ENCODE data around the gene ELOVL2.
"Not testable (repeated sequence)": the region's sequence is repeated elsewhere in the genome, so short reads cannot be mapped to it uniquely, and the experiment has no call there.

The ELOVL2 gene, protein sequence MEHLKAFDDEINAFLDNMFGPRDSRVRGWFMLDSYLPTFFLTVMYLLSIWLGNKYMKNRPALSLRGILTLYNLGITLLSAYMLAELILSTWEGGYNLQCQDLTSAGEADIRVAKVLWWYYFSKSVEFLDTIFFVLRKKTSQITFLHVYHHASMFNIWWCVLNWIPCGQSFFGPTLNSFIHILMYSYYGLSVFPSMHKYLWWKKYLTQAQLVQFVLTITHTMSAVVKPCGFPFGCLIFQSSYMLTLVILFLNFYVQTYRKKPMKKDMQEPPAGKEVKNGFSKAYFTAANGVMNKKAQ

GRCh38 chr6:11043961-11044711 is at the start of gene ELOVL2:
ELOVL2 (minus strand) TSS chr6:11044305; CDS start chr6:11044230, 75 bp downstream.
- peak; percentile 45 to 68 for ATAC-seq

DNA sequence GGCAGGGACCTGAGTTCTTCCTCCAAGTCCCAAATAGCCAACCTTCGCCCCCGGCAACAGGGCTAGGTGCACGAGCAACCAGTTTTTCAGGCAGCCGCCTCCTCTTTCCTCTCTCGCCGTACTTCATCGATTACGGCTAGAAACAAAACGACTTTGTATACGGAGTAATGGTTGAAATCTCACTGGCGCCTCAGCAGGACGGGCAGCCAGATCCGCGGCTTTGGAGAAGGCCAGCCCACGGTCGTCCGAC is 49.2 kb upstream of the ELOVL2 start:
- ATAC-seq = peak; percentile 4 to 11

GRCh38 chr6:11092668-11093375 is 48.7 kb upstream of the ELOVL2 start:
- ATAC-seq = peak; percentile 4 to 9

DNA sequence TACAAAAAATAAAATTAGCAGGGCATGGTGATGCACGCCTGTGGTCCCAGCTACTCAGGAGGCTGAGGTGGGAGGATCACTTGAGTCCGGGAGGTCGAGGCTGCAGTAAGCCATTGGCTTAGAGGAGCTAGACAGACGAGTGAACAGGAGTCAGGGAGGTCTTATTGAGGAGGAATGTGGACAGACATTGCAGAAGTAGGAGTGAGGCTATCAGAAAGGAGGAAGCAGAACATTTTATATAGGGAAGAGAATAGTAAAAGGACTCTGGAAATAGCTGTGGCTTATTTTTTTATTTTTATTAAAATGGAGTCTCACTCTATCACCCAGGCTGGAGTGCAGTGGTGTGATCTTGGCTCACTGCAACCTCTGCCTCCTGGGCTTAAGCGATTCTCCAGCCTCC is 47.0 kb upstream of the ELOVL2 start:
- not testable (repeated sequence) for ATAC-seq

DNA sequence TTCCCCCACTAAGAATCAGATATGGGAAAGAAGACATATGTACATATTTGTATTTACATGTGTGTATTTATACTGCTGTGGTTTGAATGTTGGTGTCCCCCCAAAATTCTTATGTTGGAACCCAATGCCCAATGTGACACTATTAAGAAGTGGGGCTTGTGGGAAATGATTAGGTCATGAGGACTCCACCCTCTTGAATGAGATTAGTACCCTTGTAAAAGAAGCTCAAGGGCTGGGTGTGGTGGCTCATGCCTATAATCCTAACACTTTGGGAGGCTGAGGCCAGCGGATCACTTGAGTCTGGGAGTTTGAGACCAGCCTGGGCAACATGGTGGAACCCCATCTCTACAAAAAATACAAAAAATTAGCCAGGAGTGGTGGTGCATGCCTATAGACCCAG is 45.6 kb upstream of the ELOVL2 start:
- ATAC-seq = no peak

DNA sequence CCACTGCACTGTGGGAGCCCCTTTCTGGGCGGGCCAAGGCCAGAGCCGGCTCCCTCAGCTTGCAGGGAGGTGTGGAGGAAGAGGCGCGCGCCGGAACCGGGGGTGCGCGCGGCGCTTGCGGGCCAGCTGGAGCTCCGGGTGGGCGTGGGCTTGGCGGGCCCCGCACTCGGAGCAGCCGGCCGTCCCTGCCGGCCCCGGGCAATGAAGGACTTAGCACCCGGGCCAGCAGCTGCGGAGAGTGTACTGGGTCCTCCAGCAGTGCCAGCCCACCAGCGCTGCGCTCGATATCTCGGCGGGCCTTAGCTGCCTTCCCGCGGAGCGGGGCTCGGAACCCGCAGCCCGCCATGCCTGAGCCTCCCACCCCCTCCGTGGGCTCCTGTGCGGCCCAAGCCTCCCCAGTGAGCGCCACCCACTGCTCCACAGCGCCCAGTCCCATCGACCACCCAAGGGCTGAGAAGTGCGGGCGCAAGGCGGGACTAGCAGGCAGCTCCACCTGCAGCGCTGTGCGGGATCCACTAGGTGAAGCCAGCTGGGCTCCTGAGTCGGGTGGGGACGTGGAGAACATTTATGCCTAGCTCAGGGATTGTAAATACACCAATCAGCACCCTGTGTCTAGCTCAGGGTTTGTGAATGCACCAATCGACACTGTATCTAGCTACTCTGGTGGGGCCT is 43.2 kb upstream of the ELOVL2 start:
- not testable (repeated sequence) for ATAC-seq

DNA sequence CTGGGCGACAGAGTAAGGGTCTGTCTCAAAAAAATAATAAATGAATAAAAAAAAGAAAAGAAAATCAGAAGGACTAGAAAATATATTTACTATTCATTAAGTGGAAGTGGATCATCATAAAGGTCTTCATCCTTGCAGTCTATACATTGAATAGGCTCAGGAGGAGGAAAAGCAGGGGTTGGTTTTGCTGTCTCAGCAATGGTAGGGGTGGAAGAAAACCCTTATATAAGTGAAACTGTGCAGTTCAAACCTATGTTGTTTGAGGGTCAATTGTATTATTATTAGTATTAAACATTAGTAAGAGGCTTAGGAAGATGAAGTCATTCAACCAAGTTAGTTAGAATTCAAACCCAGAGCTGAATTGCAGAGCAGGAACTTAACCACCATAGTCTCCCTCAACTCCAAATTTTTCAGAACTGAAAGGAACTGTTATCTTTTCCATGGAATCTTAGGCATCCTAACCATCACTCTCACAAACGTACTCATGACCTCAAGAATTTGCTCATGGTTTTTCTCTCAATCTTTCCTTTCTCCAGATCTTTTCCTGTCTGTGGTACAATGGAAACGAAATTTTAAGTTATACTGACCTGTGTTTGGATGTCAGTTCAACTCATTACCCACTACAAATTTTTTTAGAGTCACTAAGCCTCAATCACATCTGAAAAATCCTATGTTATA is 41.8 kb upstream of the ELOVL2 start:
- no peak for ATAC-seq

- no peak for ATAC-seq
These were observed 39.9 kb upstream of the ELOVL2 start for GRCh38 chr6:11083956-11084355.

DNA sequence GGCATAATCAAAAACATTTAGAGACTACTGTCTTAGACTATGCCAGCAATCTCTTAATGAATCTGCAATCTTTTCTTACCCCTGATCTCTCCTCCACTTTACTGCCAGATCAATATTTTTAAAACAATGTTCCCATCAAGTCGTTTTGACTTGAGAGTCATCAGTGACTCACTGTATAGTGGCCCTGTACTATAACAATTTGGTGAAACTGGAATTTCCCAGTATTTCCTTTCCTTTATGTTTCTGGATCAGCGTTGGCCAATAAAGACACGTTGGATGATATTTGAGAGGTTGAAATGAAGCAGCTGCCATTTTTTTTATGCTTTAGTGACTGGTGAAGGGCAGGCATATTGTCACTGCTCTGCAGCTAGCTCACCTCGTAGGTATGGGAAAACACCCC is 39.4 kb upstream of the ELOVL2 start:
- ATAC-seq = no peak

GRCh38 chr6:11080296-11080695 is 36.2 kb upstream of the ELOVL2 start:
- no peak for ATAC-seq

DNA sequence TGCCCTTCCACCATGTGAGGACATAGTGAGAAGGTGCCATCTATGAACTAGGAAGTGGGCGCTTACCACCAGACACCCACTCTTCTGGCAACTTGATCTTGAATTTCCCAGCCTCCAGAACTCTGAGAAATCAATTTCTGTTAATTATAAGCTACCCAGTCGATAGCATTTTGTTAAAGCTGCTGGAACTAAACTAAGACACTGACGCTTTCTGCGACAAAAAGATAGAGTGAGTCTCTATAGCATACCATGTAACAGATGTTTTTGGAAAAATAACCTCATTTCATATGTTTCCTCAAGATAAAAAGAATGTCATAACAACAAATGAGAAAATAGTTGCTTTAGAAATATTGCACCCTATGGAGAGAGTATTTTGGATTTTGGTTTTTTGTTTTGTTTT is 34.2 kb upstream of the ELOVL2 start:
- no peak for ATAC-seq

DNA sequence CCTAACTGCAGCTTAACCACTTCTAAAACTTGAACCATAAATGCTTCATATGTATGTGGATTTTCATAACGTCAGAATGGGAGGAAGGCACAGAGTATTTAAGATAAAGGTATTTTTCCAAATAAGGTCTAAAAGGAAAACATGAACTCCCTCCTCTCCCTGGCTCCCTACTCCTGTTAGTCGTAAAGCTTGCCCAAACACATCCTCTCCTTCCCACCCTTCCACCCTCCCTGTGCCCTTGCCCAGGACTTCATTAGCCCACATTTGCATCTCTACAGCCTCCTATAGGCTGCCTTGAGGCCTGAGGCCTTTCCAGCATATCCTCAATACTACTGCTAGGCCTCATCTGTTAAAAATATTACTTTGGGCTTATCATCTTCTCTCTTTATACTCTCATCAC is 32.4 kb upstream of the ELOVL2 start:
- no peak for ATAC-seq

DNA sequence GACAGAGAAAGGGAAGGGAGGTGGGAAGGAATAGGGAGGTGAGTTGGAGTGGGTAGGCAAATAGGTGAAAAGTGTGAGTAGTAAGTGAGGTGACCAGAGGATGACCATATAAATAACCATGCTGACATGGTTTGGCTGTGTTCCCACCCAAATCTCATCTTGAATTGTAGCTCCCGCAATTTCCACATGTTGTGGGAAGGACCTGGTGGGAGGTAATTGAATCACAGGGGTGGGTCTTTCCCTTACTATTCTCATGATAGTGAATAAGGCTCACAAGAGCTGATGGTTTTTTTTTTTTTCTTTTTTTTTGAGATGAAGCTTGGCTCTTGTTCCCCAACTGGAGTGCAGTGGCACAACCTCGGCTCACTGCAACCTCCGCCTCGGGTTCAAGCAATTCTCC is 28.0 kb upstream of the ELOVL2 start:
- ATAC-seq = no peak

DNA sequence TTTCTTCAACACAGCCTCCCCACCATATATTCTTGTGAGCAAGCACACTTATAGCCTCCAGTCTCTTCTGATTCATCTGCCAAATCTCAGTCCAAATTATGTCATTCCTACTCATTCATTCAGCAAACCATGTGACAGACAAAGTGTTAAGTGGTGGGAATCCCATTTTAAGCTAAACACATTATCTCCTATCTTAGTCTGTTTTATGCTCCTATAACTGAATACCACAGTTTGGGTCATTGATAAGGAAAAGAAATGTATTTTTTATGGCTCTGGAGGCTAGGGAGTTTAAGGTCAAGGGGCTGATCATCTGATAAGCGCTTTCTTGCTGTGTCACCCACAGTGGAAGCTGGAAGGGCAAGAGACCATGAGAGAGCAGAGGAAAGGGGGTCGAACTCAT is 25.7 kb upstream of the ELOVL2 start:
- no peak for ATAC-seq

GRCh38 chr6:11067348-11067747 is 23.2 kb upstream of the ELOVL2 start:
- no peak for ATAC-seq

- ATAC-seq = no peak
These were observed 22.6 kb upstream of the ELOVL2 start for GRCh38 chr6:11066505-11067347.

- ATAC-seq = no peak
These were observed 21.5 kb upstream of the ELOVL2 start for GRCh38 chr6:11065436-11066202.

DNA sequence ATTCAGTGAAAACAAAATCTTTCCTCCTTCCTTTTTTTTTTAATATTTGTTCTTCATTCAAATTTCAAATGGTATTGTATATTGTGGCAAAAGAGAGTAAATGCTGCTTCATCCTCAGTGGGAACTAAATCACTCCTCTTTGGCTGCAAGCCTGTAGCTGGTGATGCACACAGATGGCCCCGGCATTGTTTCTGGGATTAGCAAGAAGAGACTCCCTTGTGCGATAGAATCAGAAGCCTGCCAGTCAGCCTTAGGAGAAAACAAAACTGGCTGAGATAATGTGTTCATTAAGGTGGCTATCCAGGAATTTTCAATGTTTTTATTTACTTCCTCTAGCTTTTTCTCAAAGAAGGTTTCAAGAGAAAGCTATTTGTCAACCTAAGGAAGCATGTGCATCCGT is 20.7 kb upstream of the ELOVL2 start:
- no peak for ATAC-seq

- no peak for ATAC-seq
These were observed 18.6 kb upstream of the ELOVL2 start for GRCh38 chr6:11062715-11063114.

DNA sequence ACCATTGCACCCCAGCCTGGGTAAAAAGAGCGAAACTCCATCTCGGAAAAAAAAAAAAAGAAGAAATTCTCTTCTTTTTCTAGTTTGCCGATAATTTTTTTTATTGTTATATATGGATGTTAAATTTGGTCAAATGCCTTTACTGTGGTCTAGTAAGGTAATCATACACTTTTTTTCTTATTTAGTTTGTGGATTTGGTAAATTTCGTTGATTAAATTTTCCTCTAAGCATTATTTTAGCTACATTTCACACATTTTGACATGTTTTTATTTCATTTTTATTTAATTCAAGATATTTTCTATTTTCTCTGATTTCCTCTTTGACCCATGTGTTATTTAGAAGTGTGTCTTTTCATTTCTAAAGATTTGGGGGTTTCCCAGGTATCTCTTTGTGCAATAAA is 18.0 kb upstream of the ELOVL2 start:
- no peak for ATAC-seq

DNA sequence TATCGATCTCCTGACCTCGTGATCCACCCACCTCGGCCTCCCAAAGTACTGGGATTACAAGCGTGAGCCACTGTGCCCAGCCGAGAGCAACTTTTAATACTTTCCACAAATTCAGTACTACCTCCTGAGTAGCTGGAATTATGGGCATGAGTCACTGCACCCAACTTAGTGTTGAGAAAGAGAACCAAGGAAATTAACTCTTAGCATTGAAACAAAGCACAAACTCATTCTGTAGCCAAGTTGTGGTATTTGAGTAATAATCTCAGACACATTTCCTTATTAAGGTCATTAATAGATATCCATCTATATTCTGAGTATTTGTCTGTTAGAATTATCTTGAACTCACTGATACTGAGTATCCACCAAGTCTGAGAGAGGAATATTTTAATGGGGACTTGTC is 14.3 kb upstream of the ELOVL2 start:
- ATAC-seq = no peak

Data from activated CD4-positive, CD25-positive, alpha-beta regulatory T cell treated with anti-CD3 and anti-CD28 coated beads, Interleukin-2, amount 50 U/mL, for 24 hours (primary cell).